GM12892 (cell line): ENCODE measurements around the gene ADD2. TPM values are rescaled to one million over a fixed set of nuclear protein-coding genes. Genes with fewer than 3 reads are reported as not detected.
"Not testable (repeated sequence)": the region's sequence is repeated elsewhere in the genome, so short reads cannot be mapped to it uniquely, and the experiment has no call there.

Experiments used
- DNase-seq: peaks from one replicate; pipeline ENCODE4 v3.0.0; 2011; ENCODE audit not compliant: insufficient read length
- FAIRE-seq: peaks from 2 replicates; lab custom pipeline; 2011; peaks lifted over from hg19 to GRCh38; lab: Jason Lieb, UNC
- POLR2A ChIP-seq: IDR thresholded peaks from 2 replicates; pipeline ENCODE4 v1.6.1; 2011; ENCODE audit warnings: low read depth, low read length, control low read depth
- POLR2AphosphoS5 ChIP-seq: IDR thresholded peaks from 2 replicates; pipeline ENCODE4 v1.6.1; 2011; ENCODE audit warnings: low read depth, low read length, control low read depth
- TAF1 ChIP-seq: IDR thresholded peaks from 2 replicates; pipeline ENCODE4 v1.6.1; 2011; ENCODE audit warnings: low read depth, mild to moderate bottlenecking, control low read depth, low read length, borderline replicate concordance
- polyA plus RNA-seq: library from polyadenylated mRNA; unstranded; fragments of >200 nt; gene quantifications from one replicate; pipeline ENCODE4 v1.2.1, GENCODE V29; 2012; ENCODE audit warnings: missing spikeins, inconsistent platforms; ENCODE audit not compliant: missing spikeins

The ADD2 gene
- 0.13 TPM for polyA plus RNA-seq

- FAIRE-seq: no peak
- DNase-seq: peak; percentile 41
- TF ChIP-seq POLR2AphosphoS5: no peak
- TF ChIP-seq POLR2A: no peak
- no peak for TF ChIP-seq TAF1
These were observed at the start of gene ADD2 for GRCh38 chr2:70767699-70768589. Gene ADD2, minus strand, starts transcription at chr2:70768200. Its CDS starts 61,792 bp downstream, at chr2:70706408.

DNA sequence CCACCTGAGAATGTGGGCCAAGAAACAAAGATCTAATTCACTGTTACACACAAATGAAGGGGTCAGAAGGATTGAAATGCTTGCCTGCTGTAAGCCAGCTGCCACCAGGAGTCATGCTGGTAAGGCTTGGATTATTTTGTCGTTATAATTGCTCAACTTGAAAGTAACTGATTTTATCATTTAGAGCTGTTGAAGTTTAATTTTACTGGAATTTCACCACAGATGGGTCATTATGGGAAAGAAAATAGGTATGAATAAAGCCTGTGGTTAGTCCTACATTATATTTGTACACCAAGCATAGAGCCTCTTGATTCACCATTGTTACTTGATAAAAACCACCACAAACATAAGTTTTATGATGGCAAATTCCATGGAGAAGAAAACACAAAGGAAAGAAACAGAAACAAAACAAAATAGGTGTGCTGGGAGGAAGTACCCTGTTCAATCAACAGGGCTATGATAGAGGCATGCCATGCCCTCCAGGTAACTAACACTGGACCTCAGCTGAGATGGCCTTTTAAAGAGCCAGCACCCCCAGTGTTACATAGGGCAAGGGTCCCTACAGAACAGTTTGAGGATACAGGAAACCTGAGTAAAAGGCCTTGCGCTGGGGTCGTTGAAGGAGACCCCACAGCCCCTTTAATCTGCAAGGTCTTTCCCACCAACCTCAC lies 49.4 kb upstream of the ADD2 start:
- TF ChIP-seq POLR2A (no peak), POLR2AphosphoS5 (no peak), TAF1 (no peak)
- DNase-seq (no peak), FAIRE-seq (no peak)

- DNase-seq (no peak), FAIRE-seq (no peak)
- no peak for TF ChIP-seq TAF1
- no peak for TF ChIP-seq POLR2A
- TF ChIP-seq POLR2AphosphoS5: no peak
These were observed 48.7 kb upstream of the ADD2 start for GRCh38 chr2:70816726-70817125.

DNA sequence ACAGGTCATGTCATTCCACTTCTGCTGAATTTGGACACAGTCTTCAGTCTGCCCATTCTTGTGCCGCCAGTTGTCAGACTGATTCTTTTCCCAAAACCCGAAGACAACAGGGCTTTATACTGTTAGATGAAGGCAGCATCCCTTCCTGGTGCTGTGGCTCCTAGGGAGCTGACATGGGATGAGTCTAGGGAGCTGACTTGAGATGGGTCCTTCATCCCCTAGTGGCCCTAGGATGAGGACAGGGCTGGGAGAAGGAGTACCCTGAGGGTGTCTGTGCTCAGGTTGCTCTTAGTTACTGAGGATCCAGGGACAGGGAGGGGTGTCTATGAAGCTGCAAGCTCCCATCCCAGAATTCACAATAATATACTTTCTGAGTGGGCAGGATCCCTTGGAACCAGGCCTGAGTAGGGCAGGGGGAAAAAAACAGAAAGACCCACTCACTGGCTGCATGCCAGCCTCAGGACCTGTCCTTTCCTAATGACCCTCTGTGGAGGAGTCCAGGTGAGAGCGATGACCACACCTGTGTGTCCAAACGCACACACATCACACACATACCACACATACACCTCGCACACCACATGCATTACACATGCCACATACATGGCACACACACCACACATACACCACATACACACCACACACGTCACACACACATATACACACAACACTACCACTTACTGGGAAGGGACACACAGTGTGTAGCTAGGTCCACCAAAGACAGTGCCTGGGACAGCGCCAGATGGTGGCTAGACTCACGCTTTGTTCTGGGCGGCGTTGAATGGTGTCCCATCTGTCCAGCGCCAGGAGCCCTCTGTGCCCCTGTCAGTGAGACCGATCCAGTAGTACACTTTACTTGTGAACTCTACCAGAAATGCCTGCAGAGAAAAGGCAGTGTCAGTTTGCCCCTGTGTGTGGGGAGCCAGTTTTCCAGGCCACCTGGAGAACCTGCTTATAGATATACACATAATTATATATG lies 41.3 kb upstream of the ADD2 start:
- no peak for FAIRE-seq
- TF ChIP-seq POLR2AphosphoS5: no peak
- TF ChIP-seq TAF1: no peak
- TF ChIP-seq POLR2A: no peak
- no peak for DNase-seq

GRCh38 chr2:70807828-70808118 lies 39.8 kb upstream of the ADD2 start:
- TF ChIP-seq TAF1: no peak
- no peak for TF ChIP-seq POLR2A
- no peak for TF ChIP-seq POLR2AphosphoS5
- DNase-seq (no peak), FAIRE-seq (no peak)

DNA sequence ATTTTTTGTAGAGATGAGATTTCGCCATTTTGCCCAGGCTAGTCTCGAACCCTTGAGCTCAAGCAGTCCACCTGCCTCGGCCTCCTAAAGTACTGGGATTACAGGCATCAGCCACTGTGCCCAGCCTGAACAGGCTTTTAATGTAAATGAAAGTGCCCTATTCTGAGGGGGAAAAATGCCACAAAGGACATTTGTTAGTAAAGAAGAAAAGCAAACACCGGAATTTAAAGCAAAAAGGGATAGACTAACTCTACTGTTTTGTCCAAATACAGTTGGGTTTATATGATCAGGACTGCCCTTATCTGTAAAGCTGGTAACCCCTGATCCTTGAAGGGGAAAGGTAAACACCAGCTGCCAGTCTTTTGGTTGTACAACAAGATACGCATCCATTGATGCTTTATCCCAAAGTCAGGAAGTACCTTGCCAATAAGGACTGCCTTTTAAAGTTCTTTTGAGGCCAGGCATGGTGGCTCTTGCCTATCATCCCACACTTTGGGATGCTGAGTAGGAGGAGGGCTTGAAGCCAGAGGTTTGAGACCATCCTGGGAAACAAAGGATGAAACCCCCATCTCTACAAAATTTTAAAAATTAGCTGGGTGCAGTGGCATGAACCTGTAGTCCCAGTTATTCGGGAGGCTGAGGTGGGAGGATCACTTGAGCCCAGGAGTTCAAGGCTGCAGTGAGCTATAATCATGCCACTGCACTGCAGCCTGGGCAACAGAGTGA lies 39.3 kb upstream of the ADD2 start:
- DNase-seq (no peak), FAIRE-seq (no peak)
- TF ChIP-seq POLR2AphosphoS5 (no peak), POLR2A (no peak), TAF1 (no peak)

DNA sequence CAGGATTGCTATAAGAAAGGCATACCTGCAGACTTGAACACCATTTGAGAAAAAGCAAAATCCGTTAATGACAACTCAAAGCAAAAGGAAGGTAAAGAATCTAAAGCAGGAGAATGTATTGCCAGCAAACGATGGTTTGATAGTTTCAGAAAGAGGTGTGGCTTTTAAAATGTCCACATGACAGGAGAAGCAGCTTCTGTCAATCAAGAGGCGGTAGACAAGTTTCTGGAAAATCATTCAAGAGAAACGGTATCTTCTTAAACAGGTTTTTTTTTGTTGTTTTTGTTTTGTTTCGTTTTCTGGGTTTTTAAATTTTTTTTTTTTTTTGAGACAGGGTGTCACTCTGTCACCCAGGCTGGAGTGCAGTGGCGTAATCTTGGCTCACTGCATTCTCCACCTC lies 38.6 kb upstream of the ADD2 start:
- no peak for FAIRE-seq
- TF ChIP-seq POLR2A: no peak
- TF ChIP-seq POLR2AphosphoS5: no peak
- TF ChIP-seq TAF1: no peak
- no peak for DNase-seq

DNA sequence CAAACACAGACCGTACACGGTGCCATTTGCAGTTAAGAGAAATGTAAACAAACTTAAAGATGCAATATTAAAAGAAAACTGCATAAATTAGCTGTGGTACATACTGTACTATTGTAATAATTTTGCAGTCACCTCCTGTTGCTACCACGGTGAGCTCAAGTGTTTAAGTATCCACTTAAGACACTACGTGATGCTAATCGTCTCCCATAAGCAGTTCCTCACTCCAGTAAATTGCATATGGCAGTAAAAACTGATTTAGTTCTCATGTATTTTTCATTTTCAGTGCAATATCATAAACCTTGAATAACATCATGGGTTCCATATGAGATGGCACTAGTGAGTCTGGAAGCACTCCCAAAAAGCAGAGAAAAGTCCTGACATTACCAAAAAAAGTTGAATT lies 38.0 kb upstream of the ADD2 start:
- FAIRE-seq: no peak
- TF ChIP-seq TAF1: no peak
- no peak for TF ChIP-seq POLR2A
- no peak for TF ChIP-seq POLR2AphosphoS5
- no peak for DNase-seq

DNA sequence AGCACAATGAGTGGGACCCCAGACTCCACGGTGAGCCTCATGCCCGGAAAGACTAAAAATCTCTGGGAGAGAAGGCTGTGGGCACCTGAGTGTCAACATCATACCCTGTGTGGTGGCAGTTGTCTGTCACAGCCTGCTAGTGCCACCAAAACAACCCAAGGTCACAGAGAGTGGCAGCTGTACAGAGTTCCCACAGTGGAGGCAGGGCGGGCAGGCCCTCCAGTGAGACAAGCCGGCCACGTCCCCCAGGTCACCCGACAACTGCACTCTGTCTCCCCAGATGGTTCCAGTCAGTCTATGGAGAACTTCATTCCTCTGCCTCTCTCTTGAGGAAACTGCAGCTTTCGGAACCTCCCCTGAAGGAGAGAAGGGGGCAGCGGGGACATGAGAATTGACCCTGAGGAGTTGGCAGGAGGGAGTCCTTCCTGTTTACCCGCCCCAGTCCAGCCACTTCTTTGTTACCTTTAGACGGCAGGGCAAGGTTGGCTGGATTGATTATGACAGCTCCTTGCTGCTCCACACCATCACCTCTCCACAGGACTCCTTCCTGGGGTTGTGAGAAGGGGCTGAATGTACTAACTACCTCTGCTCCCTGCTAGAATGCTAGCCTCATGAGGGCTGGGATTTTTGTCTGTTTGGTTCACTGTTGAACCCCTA lies 33.7 kb upstream of the ADD2 start:
- no peak for DNase-seq
- no peak for TF ChIP-seq POLR2AphosphoS5
- no peak for TF ChIP-seq TAF1
- TF ChIP-seq POLR2A: no peak
- no peak for FAIRE-seq

DNA sequence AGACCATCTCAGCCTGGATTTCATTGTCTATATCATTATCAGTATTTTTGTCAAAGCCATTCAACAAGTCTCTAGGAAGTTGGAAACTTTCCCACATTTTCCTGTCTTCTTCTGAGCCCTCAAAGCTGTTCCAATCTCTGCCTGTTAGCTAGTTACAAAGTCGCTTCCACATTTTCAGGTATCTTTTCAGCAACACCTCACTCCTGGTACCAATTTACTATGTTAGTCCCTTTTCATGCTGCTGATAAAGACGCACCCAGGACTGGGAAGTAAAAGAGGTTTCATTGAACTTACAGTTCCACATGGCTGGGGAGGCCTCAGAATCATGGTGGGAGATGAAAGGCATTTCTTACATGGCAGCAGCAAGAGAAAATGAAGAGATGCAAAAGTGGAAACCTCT lies 31.7 kb upstream of the ADD2 start:
- FAIRE-seq: no peak
- DNase-seq: no peak
- TF ChIP-seq POLR2A (no peak), TAF1 (no peak), POLR2AphosphoS5 (no peak)

DNA sequence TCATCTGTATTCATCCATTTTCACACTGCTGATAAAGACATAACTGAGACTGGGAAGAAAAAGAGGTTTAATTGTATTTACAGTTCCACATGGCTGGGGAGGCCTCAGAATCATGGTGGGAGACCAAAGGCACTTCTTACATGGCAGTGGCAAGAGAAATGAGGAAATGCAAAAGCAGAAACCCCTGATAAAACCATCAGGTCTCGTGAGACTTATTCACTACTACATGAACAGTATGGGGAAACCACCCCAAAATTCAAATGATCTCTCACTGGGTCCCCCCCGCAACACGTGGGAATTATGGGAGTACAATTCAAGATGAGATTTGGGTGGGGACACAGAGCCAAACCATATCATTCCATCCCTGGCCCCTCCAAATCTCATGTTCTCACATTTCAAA lies 30.0 kb upstream of the ADD2 start:
- not testable (repeated sequence) for FAIRE-seq, DNase-seq
